ENCODE data around the gene BMP2K.

DNA sequence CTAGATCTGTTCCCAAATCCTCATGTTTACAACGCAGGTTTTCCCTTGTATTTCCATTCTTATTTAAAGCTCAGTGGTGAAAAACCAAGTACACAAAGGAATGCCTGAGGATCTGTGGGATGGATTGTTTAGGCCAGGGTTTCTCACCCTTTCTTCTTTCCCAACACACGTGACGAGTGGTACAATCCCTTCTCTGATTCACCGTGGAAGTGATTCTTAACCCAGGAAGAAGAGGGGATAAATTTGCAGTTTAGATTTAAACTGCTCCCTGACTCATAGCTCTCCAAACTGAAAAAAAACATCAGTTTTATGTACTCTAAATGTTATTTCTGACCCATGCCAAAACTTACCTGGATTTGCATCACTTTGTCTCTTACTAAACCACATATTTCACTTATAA is 146.1 kb downstream of the BMP2K start:
- TF ChIP-seq, protein P1, sequence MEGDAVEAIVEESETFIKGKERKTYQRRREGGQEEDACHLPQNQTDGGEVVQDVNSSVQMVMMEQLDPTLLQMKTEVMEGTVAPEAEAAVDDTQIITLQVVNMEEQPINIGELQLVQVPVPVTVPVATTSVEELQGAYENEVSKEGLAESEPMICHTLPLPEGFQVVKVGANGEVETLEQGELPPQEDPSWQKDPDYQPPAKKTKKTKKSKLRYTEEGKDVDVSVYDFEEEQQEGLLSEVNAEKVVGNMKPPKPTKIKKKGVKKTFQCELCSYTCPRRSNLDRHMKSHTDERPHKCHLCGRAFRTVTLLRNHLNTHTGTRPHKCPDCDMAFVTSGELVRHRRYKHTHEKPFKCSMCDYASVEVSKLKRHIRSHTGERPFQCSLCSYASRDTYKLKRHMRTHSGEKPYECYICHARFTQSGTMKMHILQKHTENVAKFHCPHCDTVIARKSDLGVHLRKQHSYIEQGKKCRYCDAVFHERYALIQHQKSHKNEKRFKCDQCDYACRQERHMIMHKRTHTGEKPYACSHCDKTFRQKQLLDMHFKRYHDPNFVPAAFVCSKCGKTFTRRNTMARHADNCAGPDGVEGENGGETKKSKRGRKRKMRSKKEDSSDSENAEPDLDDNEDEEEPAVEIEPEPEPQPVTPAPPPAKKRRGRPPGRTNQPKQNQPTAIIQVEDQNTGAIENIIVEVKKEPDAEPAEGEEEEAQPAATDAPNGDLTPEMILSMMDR (optimal IDR thresholded peaks at IDR 0.05 in 1 of 3, IDR thresholded peaks at IDR 0.05 in 1 of 3, conservative IDR thresholded peaks at IDR 0.05 in 1 of 3; ENCODE audit: extremely low read depth in 1 of 3, insufficient read depth in 2 of 3, low read length in 3 of 3): no peak
- TF ChIP-seq EZH2 (IDR thresholded peaks at IDR 0.05; ENCODE audit: low read length): no peak
